Effector CD4-positive, alpha-beta T cell (primary cell): ENCODE data around the gene ACSS1.

Experiments
- DNase-seq: peaks from one replicate; pipeline ENCODE4 v3.0.0-alpha.2; 2020

ACSS1 gene

DNA sequence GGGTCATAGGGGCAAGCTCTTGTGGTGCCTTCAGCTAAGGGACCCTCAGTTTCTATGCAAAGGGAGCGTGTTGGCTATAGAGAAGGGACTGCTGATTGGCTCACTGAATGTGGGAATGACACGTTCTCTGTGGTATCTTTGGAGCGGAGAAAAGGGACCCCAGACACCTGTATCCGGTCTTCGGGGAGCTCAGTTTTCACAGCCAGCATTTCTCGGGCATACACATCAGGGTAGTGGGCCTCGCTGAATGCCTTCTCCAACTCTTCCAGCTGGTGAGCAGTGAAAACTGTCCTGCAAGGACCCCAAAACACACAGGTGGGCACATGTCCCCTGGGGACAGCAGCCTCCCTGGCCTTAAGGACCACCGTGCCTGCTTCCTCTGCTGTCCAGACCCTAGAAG lies 20.7 kb upstream of the ACSS1 start:
- no peak for DNase-seq

DNA sequence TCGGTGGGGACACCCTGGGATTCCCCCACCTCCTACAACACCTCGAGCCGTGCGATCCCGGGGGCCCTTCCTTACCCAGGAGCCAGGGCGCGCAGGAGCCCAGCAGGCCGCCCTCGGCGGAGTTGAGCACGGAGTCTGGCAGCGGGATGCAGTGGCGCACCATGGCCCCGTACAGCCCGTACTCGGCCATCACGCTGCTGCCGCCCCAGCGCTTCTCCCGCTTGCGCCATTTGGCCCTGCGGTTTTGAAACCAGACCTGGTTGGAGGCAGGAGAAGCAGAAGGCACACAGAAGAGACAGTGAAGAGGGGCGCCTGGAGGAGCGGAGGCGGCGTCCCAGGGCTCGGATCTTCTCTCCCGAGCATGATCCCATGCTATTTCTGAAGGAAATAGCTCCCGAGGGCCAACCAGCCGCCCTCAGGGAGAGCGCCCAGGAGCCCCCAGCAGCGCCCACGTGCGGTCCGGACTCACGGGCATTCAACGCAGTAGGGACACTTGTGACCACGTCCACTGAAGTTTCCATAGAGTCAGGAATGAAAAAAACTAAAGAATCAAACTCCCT lies 19.8 kb upstream of the ACSS1 start:
- DNase-seq: no peak

DNA sequence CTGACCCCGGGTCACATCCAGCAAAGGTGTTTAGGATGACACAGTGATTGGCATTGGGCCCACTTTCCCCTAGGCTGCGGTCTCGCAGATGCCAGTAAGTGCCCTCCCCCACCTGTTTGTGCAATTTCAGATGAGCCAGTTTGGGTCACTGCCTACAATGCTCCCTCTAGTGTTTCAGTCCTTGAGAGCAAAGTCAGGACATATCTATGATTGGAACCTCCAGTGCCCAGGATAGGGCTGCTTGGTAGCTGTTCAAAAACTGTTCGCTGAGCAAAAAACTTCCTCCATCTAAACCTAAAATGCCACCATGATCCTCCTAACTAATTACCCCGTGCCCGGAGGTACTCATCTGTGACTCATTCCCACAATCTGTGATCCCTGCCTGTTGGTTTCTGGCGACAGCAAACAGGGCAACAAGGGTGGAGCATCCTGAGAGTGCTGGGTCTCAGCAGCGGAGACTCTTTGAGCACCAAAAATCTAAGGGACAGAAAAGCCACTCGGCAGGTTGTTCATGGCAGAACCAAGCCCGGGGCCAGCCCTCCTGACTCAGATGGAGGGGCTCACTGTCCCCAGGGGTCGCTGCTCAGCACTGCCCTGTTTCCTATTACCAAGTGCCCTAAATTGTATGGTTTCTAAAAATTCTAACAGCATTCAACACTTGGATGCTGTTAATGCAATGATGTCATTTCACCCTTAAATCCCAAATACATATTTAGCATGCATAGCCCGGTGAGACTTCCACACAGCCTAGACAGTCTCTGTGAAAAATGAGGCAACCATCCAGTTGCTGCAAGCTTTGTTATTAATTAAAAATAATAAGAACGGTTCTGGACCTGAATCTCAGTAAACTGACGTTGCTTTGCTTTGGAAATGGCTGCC lies 19.0 kb upstream of the ACSS1 start:
- DNase-seq: no peak

DNA sequence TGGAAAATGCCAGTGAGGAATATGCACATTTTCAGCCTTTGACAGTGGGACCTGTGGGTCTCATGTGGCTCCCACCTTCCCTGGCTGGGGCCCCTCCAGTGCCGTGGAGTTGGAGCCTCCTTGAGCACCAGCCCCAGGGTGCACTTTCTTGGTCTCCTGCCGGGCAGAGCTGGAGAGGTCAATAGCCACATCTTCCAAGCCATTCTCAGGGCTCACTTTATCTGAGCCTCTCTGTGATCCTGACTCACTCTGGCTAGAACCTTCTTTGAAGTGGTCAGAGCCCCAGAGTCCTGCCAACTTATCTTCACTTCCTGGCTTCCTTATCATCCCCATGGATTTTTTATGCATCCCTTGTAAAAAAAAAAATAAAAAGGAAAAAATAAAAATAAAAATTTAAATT lies 18.3 kb upstream of the ACSS1 start:
- no peak for DNase-seq

DNA sequence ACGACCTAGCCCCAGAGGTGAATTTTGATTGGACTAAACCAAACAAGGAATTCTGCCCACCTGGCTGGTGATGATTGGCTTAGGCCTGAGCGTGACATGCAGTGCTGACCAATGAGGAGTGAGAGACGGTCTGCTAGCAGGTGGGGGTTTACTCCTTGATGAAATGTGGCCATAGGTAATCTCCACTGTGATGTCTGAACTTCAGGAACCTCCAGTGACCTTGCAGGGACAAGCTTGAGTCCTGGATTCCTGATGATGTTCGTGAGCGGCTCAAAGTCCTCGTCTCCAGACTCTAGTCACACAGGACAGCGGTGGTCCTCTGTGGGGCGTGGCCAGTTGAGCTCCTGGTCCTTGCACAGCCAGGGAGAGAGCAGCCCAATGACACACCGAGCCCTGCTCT lies 15.6 kb upstream of the ACSS1 start:
- DNase-seq: no peak

DNA sequence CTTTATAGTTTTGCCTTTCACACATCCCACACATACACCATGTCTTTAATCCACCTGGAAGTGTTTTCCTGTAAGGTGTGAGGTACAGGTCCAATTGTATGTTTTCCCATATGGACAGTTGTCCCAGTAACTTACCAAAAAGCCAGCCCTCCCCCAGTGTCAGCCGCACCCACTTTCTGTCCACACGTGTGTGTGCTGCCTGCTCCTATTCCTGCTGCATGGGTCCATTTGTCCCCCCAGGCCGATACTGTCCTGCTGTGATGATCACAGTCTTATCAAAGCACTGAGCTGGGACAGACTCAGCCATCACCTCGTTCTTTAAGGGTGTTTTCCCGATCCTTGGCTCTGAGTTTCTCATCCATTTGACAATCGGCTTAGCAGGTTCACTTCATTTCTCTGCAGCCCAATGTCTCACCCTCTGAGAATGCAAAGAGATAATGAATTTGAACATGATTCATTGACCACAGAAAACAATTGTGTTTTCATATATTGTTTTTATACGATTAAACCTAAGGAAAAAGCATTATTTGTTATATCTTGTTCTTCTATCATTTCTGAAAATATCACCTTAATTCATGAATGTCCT lies 14.4 kb upstream of the ACSS1 start:
- DNase-seq: no peak

DNA sequence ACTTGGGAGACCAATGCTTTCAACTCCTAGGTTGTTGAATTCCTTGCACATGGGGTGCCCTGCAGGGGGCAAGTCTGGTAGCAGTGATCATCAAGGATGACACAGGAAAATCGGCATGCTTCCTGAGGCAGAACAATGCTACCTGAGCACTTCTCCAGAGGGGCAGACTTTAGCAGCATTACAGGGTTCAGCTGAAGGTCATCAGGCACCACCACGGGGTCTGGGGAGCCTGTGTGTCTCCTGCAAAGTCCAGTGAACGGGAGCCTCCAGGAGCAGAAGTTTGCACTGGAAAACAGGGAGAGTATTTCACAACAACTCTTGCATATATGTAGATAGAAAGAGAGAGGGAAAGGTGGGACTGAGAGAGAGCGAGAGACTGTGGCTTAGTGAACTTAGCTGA lies 13.8 kb upstream of the ACSS1 start:
- DNase-seq: no peak

DNA sequence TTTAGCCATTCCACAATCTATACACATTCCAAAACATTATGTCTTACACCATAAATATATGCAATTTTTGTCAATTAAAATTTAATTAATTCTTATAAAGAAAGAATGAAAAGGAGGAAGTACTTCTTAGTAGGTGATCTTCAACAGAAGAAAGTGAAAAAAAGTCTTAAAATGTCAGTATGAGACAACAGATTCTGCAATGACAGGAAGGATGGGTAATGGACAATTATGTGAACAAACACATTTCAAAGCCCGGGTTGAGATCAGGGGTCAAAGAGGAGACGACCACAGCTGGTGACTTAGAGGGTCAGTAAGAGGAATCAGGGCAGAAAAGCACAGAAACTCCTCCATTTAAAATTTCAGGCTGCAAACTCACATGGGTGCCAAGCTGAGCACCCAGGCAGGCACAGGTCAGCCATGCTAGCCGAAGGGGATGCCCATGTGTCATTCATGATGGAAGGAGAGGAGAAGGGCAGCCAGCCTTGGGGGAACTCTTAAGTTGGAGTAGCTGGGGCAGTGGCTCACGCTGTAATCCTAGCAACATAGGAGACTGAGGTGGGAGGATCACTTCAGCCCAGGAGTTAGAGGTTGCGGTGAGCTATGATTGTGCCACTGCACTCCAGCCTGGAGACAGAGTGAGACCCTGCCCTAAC lies 13.0 kb upstream of the ACSS1 start:
- DNase-seq: no peak

DNA sequence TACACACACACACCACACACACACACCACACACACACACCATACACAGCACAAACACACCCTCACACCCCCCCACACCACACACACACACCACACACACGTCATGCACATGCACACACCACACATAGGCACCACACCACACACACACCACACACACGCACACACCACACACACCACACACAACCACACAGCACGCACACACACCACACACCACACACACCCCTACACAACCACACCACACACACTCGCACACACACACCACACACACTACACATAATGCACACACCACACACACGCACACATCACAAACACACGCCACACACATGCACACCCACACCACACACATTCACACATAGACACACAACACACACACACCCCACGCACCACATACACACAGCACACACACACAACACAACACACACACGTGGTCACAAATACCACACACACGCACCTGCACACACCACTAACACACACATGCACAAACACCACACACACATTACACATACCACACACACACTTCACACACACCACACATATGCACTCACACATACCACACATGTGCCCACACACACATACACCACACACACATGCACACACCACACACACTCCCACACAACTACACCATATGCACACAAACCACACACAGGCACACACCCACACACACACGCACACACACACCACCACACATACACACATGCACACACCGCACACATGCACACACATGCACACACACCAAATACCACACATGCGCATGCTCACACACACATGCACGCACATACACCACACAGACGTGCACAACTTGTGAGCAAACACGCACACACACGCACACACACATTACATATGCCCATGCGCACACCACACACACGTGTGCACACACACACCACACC lies 9.4 kb upstream of the ACSS1 start:
- DNase-seq: no peak

DNA sequence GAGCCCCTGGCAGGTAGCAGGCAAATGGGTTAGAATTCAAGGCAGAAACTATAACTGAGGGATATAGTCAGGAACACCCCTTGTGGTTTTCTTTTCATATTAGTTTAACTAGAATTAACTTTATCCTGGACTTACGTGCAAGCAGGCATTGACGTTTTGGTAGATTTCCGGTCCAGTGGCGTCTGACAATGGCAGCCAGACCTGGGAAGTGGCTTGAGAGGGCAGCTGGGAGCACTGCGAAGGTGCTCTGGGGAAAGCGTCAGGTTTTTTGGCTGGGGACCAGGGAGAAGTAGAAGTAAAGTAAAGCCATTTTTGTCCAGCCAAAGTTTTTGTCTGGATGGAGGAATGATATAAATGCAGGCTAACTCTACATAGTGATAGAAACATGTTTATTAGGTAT lies 8.4 kb upstream of the ACSS1 start:
- DNase-seq: no peak

DNA sequence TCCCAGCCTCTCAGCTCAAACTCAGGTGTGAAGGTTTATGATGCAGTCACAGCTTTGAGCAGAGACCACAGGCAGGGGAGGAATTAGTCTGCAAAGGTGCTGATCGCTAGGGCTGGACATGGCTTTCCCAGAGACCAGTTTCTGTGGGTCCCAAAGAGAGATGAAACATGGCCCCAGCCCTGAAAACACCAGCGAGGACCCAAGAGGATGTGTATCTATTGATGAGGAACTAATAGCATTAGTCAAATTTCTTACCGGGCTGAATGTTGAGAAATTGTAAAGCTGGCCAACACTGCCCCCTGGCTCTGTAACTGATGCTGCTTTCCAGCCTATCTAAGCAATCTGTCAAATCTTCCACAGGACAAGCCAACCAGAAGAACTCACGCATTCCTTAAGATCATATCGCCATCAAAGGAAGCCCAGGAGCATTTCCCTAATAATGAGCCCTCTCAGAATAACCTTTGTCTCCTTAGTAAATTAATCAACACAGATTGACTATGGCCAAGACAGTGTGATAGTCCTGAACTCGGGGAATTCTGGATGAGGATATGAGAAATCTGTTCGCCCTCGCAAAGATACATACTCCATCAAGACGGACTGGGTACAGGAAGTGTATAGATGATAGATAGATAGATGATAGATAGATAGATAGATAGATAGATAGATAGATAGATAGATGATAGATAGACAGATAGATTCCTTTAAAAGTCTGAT lies 7.8 kb upstream of the ACSS1 start:
- DNase-seq: peak; percentile 48

DNA sequence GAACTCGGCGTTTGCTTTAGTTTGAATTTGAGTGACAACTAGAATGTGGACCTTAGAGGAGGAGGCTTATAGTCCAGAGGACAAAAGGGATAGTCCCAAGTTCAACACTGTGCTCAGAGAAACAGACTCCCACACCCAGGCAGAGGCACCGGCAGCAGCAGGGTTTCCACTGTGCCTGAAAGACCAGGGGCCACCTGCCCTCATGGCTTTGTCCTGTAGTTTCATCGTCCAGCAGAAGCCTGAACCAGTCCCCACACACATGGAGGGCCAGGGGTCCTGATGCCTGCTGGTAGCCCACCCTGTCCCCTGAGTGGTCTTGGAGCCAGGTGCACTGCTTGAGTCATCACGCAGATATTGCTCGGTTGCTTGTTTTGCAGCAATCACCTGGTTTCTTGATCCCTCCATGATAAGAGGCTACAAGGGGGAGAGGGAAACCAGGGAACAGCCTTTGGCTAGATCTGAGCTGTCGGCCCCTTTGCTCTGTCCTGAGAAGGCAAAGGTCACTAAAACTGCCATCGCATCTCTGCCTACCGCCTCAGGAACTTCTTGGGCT lies 7.2 kb upstream of the ACSS1 start:
- no peak for DNase-seq

DNA sequence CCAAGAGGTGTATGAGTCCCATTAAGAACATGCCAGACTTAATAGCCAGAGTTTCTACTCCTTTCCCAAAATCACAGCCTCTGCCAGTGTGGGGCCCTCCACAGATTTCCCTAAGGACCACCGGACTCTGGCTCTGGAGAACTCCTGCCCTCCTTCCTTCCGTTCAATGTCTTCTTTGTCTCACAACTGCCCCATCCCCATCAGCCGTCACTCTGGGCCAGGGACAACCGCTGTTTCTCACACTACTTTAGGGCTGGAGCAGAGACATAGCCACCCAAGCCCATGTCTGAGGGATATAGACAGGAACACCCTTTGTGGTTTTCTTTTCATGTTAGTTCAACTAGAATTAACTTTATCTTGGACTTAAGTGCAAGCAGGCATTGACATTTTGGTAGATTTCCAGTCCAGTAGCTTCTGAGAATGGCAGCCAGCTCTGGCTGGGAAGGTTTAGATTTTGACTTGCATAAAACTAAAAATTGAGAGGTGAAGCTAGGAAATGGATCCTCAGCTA lies 6.7 kb upstream of the ACSS1 start:
- no peak for DNase-seq

DNA sequence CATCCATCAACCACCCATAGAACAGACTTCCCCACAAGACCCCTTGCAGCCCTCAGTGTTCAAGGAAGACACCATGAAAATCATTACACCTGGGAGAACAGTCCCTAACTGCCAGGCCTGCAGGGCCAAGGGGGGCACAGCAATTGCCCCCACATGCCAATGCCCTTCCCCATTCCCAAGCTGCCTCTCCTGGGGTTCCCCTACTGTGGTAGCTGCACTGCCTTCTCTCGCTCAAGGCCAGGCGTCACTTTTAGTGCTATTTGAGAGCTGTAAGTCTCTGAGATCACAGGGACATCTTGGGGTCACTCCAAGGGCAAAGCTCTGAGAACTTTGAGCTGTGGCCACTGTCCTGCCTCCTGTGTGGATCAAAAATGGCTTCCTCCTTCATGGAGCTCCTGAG lies 6.0 kb upstream of the ACSS1 start:
- no peak for DNase-seq

DNA sequence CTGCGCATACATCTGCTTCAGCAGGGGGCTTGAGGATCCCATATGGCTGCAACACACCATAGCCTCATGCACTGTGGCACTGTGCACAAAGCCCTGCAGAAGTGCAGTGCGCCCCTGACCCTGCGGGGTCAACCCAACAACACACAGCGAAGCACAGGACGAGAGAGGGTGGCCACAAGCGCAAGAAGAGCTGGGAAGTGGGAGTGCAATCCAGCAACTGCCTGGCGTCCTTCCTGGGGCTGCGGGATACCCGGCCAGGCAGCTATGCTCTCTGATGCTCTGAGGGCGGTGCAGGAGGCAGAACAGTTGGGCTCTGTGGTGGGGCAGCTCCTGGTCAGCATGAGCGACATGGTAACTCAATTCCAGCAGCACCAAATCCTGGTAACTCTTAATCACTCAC lies 5.6 kb upstream of the ACSS1 start:
- DNase-seq: no peak

DNA sequence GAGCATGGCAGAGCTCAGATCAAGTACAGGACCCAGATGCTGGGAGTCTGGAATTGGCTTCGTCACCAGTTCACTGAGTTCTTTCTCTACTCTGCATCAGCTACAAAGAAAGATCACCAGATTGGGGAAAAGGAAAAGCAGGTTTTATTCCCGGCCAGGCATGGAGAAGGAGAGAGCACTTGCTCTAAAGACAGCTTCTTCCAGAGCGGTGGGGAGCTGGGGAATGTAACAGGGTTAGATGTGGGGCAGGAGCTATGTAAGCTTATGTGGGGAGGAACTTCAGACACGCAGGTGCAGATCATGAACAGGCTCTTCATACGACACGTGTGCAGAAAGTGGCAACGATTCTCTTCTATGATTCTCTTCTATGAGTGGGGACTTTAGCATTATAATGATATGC lies 4.9 kb upstream of the ACSS1 start:
- no peak for DNase-seq

DNA sequence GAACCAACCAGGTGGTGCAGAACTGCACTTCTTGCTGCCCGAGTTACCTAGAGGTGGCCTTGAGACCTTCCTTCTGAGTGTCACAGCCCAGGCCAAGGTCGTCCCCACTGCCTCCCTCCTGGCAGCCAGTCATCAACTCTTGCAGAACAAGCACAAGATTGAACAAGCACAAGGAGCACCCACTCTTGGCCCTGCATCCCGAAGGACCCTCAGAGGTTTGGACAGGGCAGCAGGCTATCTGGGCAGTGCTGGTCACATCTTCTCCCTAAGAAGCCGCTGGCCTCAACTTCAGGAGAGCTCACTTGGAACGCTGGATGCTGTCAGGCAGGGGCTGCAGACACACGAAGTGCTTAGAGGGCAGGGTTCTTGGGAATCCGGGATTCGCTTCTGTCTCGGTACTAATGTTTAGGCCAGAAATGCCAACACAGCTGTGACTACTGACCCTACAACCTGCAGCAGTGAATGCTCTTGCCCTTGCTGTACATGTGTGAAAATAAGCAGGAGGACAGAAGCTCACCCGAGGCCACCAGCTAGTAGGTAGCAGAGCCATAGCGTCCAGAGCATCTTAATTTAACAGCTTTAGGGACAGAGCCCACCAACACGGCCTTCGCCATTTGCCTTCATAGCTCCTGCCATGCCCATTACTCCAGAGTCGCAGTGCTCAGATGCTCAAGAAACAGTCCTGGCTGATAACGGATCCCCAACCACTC lies 4.0 kb upstream of the ACSS1 start:
- no peak for DNase-seq

DNA sequence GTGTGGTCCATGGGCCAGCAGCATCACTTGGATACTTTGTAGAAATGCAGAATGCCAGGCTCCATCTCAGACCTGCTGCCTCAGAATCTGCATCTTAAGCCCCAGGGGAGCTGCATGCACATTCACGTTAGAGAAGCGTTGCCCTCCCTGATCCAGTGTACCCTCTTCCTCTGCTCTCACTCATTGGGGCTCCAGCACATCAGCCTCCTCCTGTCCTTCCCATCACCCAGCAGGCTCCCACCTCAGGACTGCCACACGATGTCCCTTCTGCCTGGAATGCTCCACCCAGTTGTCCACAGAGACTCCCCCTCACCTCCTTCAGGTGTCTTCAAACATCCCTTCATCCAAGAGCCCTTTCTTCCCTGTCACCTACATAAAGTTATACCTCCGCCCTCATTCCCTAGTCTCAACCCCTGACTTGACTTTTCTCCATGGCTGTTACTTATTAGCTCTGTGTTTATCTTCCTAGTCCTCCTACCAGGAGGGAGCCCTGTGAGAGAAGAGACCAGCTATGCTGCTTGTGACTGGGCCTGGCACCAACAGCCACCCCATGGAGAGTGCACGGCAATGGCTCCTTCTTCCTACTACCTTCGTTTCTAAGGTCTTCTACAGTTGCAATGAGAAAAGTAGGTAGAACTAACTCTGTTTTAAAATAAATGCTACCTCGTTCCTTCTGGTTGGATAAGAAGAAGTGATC lies 3.3 kb upstream of the ACSS1 start:
- no peak for DNase-seq

DNA sequence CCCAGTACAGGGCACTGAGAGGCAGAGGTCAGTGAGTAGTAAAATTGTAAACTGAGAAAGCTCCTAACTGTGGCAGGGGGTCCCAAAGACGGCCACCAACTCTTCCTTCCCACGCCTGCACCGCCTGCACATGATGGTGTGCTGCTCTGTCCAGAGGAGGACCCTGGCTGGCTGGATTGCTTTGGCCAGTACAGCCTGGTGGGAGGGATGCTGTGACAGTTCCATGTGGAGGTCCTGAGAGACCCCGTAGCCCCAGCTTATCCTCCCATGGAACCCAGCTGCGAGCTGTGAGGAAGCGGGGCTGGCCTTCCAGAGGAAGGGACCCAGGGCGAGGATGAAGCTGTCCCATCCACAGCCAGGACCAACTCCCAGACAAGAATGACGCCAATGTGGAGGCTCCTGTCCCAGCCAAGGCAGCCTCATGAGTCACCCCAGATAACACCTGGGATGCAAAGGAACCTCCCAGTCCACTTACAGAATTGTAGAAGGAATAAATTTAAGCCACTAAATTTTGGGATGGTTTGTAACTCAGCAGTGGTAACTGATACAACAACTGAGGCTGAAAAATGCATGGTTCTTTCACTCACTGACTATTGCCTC lies 2.0 kb upstream of the ACSS1 start:
- DNase-seq: no peak
